ENCODE results near the gene VHLL. TPM values are rescaled to one million over a fixed set of nuclear protein-coding genes. Genes with fewer than 3 reads are reported as not detected.
A peak's percentile ranks its signal among the peaks of the same experiment; 100 is the strongest.

VHLL gene
- total RNA-seq, 4 donors from 2014 or later, result not detected

DNA sequence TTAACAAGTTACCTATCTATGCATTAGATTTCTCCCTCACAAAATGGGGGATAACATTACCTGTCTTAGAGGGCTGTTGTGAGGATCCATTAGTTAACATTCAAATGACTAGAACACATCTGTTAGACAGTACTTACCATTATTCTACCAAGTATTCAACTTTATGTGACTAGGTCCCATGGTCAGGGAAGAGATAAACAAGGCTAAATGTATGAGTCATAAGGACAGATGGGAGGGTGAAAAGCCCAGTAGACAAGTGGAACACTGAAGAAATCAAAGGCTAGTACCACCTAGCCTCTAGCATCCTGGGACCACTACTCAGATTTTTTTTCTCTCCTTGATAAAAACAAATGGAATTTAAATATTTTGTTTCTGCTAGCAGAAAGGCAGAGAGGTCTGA is 9.0 kb upstream of the VHLL start:
- H3K27me3 ChIP-seq, result no peaks in the 10 kb centered on the region
- no peaks in the 10 kb centered on the region for H3K4me1 ChIP-seq
- no peak overlapping the region for H3K27ac ChIP-seq
- H3K4me3 ChIP-seq, result no peak overlapping the region
- peaks cover 4 to 93% (median 35%) of the 10 kb centered on the region in 3 donors for H3K36me3 ChIP-seq
- no peak for DNase-seq (ENCODE audit: low spot score in 2 of 2)
- TF ChIP-seq EP300 (IDR thresholded peaks at IDR 0.05) (no peak), POLR2A (IDR thresholded peaks at IDR 0.05) (no peak)
- TF ChIP-seq, protein P1, sequence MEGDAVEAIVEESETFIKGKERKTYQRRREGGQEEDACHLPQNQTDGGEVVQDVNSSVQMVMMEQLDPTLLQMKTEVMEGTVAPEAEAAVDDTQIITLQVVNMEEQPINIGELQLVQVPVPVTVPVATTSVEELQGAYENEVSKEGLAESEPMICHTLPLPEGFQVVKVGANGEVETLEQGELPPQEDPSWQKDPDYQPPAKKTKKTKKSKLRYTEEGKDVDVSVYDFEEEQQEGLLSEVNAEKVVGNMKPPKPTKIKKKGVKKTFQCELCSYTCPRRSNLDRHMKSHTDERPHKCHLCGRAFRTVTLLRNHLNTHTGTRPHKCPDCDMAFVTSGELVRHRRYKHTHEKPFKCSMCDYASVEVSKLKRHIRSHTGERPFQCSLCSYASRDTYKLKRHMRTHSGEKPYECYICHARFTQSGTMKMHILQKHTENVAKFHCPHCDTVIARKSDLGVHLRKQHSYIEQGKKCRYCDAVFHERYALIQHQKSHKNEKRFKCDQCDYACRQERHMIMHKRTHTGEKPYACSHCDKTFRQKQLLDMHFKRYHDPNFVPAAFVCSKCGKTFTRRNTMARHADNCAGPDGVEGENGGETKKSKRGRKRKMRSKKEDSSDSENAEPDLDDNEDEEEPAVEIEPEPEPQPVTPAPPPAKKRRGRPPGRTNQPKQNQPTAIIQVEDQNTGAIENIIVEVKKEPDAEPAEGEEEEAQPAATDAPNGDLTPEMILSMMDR (IDR thresholded peaks at IDR 0.05), result no peak
- no peaks in the 10 kb centered on the region for H3K9me3 ChIP-seq

DNA sequence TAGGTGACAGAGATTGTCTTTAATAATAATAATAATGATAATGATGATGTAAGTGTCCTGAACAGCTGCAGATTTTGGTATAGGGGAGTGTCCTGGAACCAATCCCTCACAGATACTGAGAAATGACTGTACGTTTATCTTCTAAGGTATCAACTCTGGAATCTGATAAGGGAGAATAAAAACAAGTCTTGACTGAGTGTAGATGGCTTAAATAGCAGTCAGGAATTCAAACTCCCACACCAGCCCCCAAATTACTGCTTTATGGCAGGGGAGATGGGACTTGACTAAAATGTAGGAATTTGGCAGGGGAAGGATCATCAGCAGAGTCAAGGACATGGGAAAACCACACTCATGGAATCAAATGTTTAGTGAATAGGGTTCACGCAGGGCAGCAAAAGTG is 6.1 kb upstream of the VHLL start:
- no peak for DNase-seq (ENCODE audit: low spot score in 2 of 2)
- TF ChIP-seq, protein P1 (IDR thresholded peaks at IDR 0.05), result no peak
- TF ChIP-seq POLR2A (IDR thresholded peaks at IDR 0.05), result no peak
- TF ChIP-seq EP300 (IDR thresholded peaks at IDR 0.05), result no peak
- Histone ChIP-seq H3K27me3 (no peaks in the 10 kb centered on the region), H3K4me3 (no peak overlapping the region), H3K9me3 (no peaks in the 10 kb centered on the region), H3K4me1 (no peaks in the 10 kb centered on the region), H3K36me3 (peaks cover 4 to 64% (median 19%) of the 10 kb centered on the region in 3 donors), H3K27ac (no peak overlapping the region)
- WGBS, 2 donors, result 69 to 84% methylated on average over 2 of the region's 2 CpGs

- peaks cover 0 to 45% (median 7%) of the 10 kb centered on the region in 3 donors for H3K36me3 ChIP-seq
- no peak overlapping the region for H3K27ac ChIP-seq
- H3K9me3 ChIP-seq, result no peaks in the 10 kb centered on the region
- TF ChIP-seq, protein P1 (IDR thresholded peaks at IDR 0.05), result no peak
- TF ChIP-seq EP300 (IDR thresholded peaks at IDR 0.05) (no peak), POLR2A (IDR thresholded peaks at IDR 0.05) (no peak)
- H3K4me1 ChIP-seq, result no peaks in the 10 kb centered on the region
- 80 to 95% methylated on average over 4 of the region's 4 CpGs for WGBS, 2 donors
- no peaks in the 10 kb centered on the region for H3K27me3 ChIP-seq
- no peak for DNase-seq (ENCODE audit: low spot score in 2 of 2)
- H3K4me3 ChIP-seq, result no peak overlapping the region
Measured at GRCh38 chr1:156303241-156303640, 4.1 kb upstream of the VHLL start.

DNA sequence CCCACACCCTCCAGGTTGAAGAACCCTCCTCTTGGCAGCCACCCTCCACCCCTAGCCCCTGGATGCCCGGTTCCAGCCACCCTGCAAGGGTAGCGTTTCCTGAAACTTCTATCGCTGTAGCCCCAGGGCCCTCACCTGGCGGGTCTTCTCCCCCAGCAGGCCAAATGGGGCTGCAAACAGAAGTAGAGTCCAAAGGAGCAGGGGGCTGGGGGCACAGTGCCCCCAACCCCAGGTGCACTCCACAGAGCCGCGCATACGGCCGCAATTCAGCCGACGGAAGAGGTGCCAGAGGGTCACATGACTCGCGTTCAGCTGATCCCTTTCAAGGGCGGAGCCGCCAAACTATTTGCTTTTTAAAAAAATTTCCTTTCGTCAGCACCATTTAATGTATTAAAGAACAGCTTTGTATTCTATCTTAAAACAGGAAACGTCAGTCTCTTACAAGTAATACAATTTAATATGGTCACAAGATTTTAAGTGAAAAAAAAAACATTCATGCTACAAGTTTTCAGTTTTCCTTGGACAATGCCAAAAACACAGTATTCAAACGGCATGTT is 3.6 kb downstream of the VHLL start, which contains the start of gene GLMP:
Gene GLMP, minus strand, starts transcription at position 289 of the 557 bp plus-strand sequence. Its CDS starts 34 bp downstream, at position 255.
- Histone ChIP-seq H3K27ac (peak within 1 kb of the TSS; percentile 63 to 81 (median 70)), H3K4me1 (peaks cover 0 to 41% (median 19%) of the 10 kb centered on the region in 4 donors), H3K36me3 (peaks cover 0 to 18% (median 0%) of the 10 kb centered on the region in 3 donors), H3K27me3 (no peaks in the 10 kb centered on the region), H3K4me3 (peak within 1 kb of the TSS; percentile 52 to 84 (median 74)), H3K9me3 (no peaks in the 10 kb centered on the region)
- WGBS, 2 donors, result 1% methylated on average over 17 of the region's 17 CpGs
- TF ChIP-seq EP300 (IDR thresholded peaks at IDR 0.05), result peak in 1 of 2 donors; percentile 70
- no peak for TF ChIP-seq POLR2A (IDR thresholded peaks at IDR 0.05)
- TF ChIP-seq, protein P1 (IDR thresholded peaks at IDR 0.05), result no peak
- peak; percentile 49 to 75 for DNase-seq (ENCODE audit: low spot score in 2 of 2)

GRCh38 chr1:156293895-156294294 is 5.2 kb downstream of the VHLL start:
- H3K4me3 ChIP-seq, result no peak overlapping the region
- H3K27me3 ChIP-seq, result no peaks in the 10 kb centered on the region
- 80 to 89% methylated on average over 9 of the region's 9 CpGs for WGBS, 2 donors
- TF ChIP-seq POLR2A (IDR thresholded peaks at IDR 0.05), result no peak
- TF ChIP-seq, protein P1 (IDR thresholded peaks at IDR 0.05), result no peak
- no peak for TF ChIP-seq EP300 (IDR thresholded peaks at IDR 0.05)
- peaks cover 0 to 43% (median 19%) of the 10 kb centered on the region in 4 donors for H3K4me1 ChIP-seq
- peaks cover 0 to 24% (median 0%) of the 10 kb centered on the region in 3 donors for H3K36me3 ChIP-seq
- no peaks in the 10 kb centered on the region for H3K9me3 ChIP-seq
- DNase-seq (ENCODE audit: low spot score in 2 of 2), result no peak
- no peak overlapping the region for H3K27ac ChIP-seq

Data from tibial nerve (tissue), 4 donors.